ENCODE results near the gene TP53.

GRCh38 chr17:7687072-7687907 is at the start of gene TP53:
- TF ChIP-seq, protein P1, sequence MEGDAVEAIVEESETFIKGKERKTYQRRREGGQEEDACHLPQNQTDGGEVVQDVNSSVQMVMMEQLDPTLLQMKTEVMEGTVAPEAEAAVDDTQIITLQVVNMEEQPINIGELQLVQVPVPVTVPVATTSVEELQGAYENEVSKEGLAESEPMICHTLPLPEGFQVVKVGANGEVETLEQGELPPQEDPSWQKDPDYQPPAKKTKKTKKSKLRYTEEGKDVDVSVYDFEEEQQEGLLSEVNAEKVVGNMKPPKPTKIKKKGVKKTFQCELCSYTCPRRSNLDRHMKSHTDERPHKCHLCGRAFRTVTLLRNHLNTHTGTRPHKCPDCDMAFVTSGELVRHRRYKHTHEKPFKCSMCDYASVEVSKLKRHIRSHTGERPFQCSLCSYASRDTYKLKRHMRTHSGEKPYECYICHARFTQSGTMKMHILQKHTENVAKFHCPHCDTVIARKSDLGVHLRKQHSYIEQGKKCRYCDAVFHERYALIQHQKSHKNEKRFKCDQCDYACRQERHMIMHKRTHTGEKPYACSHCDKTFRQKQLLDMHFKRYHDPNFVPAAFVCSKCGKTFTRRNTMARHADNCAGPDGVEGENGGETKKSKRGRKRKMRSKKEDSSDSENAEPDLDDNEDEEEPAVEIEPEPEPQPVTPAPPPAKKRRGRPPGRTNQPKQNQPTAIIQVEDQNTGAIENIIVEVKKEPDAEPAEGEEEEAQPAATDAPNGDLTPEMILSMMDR (conservative IDR thresholded peaks at IDR 0.05; ENCODE audit: low read length): no peak
- no peak for TF ChIP-seq EZH2phosphoT487 (IDR thresholded peaks at IDR 0.05; ENCODE audit: borderline replicate concordance, low read depth, low read length)

Data from OCI-LY7 (cell line).